ENCODE data around the gene RPA1. TPM values are rescaled to one million over a fixed set of nuclear protein-coding genes. Genes with fewer than 3 reads are reported as not detected.
"Not testable (repeated sequence)": the region's sequence is repeated elsewhere in the genome, so short reads cannot be mapped to it uniquely, and the experiment has no call there.

RPA1 gene
- total RNA-seq, 1 experiment from 2014 or later, result 158 TPM

GRCh38 chr17:1808644-1809043 is 21.2 kb upstream of the RPA1 start:
- no peak overlapping the region for H3K27ac Mint-ChIP-seq
- POLR2A ChIA-PET, result no interaction called here
- peaks cover 35% of the 10 kb centered on the region for H3K36me3 Mint-ChIP-seq
- TF ChIP-seq RELA (CRISPR knock-in tag; IDR thresholded peaks at IDR 0.05; ENCODE audit: borderline replicate concordance), result no peak
- no peak for TF ChIP-seq MYBL2 (CRISPR knock-in tag; IDR thresholded peaks at IDR 0.05)
- TF ChIP-seq SMAD4 (CRISPR knock-in tag; IDR thresholded peaks at IDR 0.05), result no peak
- no peak for TF ChIP-seq SP1 (CRISPR knock-in tag; conservative IDR thresholded peaks at IDR 0.05)
- no peak for TF ChIP-seq NR2C2 (CRISPR knock-in tag; IDR thresholded peaks at IDR 0.05)
- TF ChIP-seq ATF6 (CRISPR knock-in tag; IDR thresholded peaks at IDR 0.05), result no peak
- TF ChIP-seq ZNF396 (CRISPR knock-in tag; IDR thresholded peaks at IDR 0.05; ENCODE audit: borderline replicate concordance), result no peak
- no peak for TF ChIP-seq GTF2I (CRISPR knock-in tag; conservative IDR thresholded peaks at IDR 0.05)
- TF ChIP-seq TP53 (CRISPR knock-in tag; IDR thresholded peaks at IDR 0.05), result no peak
- TF ChIP-seq ZBTB21 (CRISPR knock-in tag; IDR thresholded peaks at IDR 0.05; ENCODE audit: borderline replicate concordance), result no peak
- ATAC-seq (no peak), DNase-seq (ENCODE audit: low spot score) (no peak)
- CTCF ChIA-PET, result no interaction called here
- no peaks in the 10 kb centered on the region for H3K9me3 Mint-ChIP-seq
- H3K27me3 Mint-ChIP-seq (ENCODE audit: low read depth), result no peaks in the 10 kb centered on the region
- no peaks in the 10 kb centered on the region for H3K4me1 Mint-ChIP-seq
- H3K4me3 Mint-ChIP-seq, result no peak overlapping the region

- H3K4me1 Mint-ChIP-seq; H3K27me3 Mint-ChIP-seq (ENCODE audit: low read depth); H3K9me3 Mint-ChIP-seq; H3K27ac Mint-ChIP-seq; DNase-seq (ENCODE audit: low spot score); ATAC-seq; CTCF ChIA-PET; H3K4me3 Mint-ChIP-seq; POLR2A ChIA-PET: not testable (repeated sequence)
- peaks cover 25% of the 10 kb centered on the region for H3K36me3 Mint-ChIP-seq
These were observed 20.0 kb upstream of the RPA1 start for GRCh38 chr17:1809815-1810214.

DNA sequence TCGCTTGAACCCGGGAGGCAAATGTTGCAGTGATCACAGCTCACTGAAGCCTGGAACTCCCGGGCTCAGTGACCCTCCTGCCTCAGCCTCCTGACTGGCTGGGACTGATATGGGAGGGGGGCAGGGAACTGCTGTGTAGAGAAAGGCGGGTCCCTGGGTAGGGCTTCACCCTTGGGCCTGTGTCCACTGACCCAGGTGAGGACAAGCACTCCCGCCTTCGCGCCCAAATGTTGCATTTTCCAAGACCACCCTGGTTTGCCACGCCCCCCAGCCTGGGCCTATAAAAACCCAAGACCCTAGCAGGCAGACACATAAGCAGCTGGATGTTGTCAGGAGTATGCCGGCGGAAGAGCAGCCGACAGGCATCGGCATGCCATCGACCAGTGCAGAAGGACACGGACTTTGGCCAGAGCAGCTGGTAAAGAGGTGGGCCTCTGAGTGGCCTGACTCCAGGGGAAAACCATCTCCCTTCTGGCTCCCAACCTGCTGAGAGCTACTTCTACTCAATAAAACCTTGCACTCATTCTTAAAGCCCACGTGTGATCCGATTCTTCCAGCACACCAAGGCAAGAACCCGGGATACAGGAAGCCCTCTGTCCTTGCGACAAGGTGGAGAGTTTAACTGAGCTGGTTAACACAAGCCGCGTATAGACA is 19.2 kb upstream of the RPA1 start:
- H3K27me3 Mint-ChIP-seq (ENCODE audit: low read depth), result no peaks in the 10 kb centered on the region
- POLR2A ChIA-PET, result no interaction called here
- no peaks in the 10 kb centered on the region for H3K9me3 Mint-ChIP-seq
- no peaks in the 10 kb centered on the region for H3K4me1 Mint-ChIP-seq
- CTCF ChIA-PET, result no interaction called here
- no peak for DNase-seq (ENCODE audit: low spot score)
- H3K27ac Mint-ChIP-seq, result no peak overlapping the region
- H3K4me3 Mint-ChIP-seq, result no peak overlapping the region
- no peak for ATAC-seq
- peaks cover 24% of the 10 kb centered on the region for H3K36me3 Mint-ChIP-seq
- TF ChIP-seq NFE2L1 (CRISPR knock-in tag; IDR thresholded peaks at IDR 0.05) (no peak), KAT7 (CRISPR knock-in tag; IDR thresholded peaks at IDR 0.05; ENCODE audit: borderline replicate concordance) (no peak), FOXJ3 (CRISPR knock-in tag; IDR thresholded peaks at IDR 0.05; ENCODE audit: borderline replicate concordance) (no peak), GABPB1 (CRISPR knock-in tag; IDR thresholded peaks at IDR 0.05) (0 out of 2 replicates have a peak, but pooled peaks have one; percentile 17), MYBL2 (CRISPR knock-in tag; IDR thresholded peaks at IDR 0.05) (no peak), ZNF317 (CRISPR knock-in tag; IDR thresholded peaks at IDR 0.05; ENCODE audit: borderline replicate concordance, low read depth) (no peak), HMGA2 (CRISPR knock-in tag; IDR thresholded peaks at IDR 0.05) (no peak)
- TF ChIP-seq, protein P1, sequence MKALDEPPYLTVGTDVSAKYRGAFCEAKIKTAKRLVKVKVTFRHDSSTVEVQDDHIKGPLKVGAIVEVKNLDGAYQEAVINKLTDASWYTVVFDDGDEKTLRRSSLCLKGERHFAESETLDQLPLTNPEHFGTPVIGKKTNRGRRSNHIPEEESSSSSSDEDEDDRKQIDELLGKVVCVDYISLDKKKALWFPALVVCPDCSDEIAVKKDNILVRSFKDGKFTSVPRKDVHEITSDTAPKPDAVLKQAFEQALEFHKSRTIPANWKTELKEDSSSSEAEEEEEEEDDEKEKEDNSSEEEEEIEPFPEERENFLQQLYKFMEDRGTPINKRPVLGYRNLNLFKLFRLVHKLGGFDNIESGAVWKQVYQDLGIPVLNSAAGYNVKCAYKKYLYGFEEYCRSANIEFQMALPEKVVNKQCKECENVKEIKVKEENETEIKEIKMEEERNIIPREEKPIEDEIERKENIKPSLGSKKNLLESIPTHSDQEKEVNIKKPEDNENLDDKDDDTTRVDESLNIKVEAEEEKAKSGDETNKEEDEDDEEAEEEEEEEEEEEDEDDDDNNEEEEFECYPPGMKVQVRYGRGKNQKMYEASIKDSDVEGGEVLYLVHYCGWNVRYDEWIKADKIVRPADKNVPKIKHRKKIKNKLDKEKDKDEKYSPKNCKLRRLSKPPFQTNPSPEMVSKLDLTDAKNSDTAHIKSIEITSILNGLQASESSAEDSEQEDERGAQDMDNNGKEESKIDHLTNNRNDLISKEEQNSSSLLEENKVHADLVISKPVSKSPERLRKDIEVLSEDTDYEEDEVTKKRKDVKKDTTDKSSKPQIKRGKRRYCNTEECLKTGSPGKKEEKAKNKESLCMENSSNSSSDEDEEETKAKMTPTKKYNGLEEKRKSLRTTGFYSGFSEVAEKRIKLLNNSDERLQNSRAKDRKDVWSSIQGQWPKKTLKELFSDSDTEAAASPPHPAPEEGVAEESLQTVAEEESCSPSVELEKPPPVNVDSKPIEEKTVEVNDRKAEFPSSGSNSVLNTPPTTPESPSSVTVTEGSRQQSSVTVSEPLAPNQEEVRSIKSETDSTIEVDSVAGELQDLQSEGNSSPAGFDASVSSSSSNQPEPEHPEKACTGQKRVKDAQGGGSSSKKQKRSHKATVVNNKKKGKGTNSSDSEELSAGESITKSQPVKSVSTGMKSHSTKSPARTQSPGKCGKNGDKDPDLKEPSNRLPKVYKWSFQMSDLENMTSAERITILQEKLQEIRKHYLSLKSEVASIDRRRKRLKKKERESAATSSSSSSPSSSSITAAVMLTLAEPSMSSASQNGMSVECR (CRISPR knock-in tag; IDR thresholded peaks at IDR 0.05; ENCODE audit: borderline replicate concordance), result no peak
- TF ChIP-seq, protein P2, sequence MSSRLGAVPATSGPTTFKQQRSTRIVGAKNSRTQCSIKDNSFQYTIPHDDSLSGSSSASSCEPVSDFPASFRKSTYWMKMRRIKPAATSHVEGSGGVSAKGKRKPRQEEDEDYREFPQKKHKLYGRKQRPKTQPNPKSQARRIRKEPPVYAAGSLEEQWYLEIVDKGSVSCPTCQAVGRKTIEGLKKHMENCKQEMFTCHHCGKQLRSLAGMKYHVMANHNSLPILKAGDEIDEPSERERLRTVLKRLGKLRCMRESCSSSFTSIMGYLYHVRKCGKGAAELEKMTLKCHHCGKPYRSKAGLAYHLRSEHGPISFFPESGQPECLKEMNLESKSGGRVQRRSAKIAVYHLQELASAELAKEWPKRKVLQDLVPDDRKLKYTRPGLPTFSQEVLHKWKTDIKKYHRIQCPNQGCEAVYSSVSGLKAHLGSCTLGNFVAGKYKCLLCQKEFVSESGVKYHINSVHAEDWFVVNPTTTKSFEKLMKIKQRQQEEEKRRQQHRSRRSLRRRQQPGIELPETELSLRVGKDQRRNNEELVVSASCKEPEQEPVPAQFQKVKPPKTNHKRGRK (CRISPR knock-in tag; IDR thresholded peaks at IDR 0.05; ENCODE audit: borderline replicate concordance), result no peak

All from WTC11 (cell line).